HepG2 (cell line): Measurements from ENCODE around the gene SRP19. TPM values are rescaled to one million over a fixed set of nuclear protein-coding genes. Genes with fewer than 3 reads are reported as not detected.

ENCODE experiments used
- ARID5B ChIP-seq: IDR thresholded peaks from 2 replicates; pipeline ENCODE4 v1.4.0; 2020; ENCODE audit warnings: mild to moderate bottlenecking, missing genetic modification reagents
- HMGXB4 ChIP-seq, 2 experiments: sonication (generic) in 1 of 2; formaldehyde crosslinking in 1 of 2; IDR thresholded peaks; 2 replicates each; pipeline versions ENCODE4 v1.4.0 to v1.6.1; 2018 to 2020; ENCODE audit warnings: missing genetic modification reagents in 2 of 2, borderline replicate concordance in 1 of 2, low read depth in 1 of 2, mild to moderate bottlenecking in 1 of 2, missing biosample characterization in 1 of 2
- HNRNPH1 ChIP-seq: fragments of 200-400 bp; formaldehyde crosslinking; optimal IDR thresholded peaks from 2 replicates; pipeline ENCODE3; 2017; ENCODE audit warnings: mild to moderate bottlenecking, low read depth, low read length
- HOMEZ ChIP-seq: IDR thresholded peaks from 2 replicates; pipeline ENCODE4 v1.6.1; 2016; ENCODE audit warnings: low read depth
- KAT8 ChIP-seq: IDR thresholded peaks from 2 replicates; pipeline ENCODE4 v1.6.1; 2016; ENCODE audit warnings: missing genetic modification reagents, missing compliant biosample characterization
- MIXL1 ChIP-seq: IDR thresholded peaks from 2 replicates; pipeline ENCODE4 v1.6.1; 2016
- NFE2L2 ChIP-seq: fragments of 150-350 bp; IDR thresholded peaks from 2 replicates; pipeline ENCODE4 v1.6.1; 2014; ENCODE audit warnings: low read length
- SIX4 ChIP-seq: sonication (generic); formaldehyde crosslinking; IDR thresholded peaks from 2 replicates; pipeline ENCODE4 v1.4.0; 2020; ENCODE audit warnings: missing genetic modification reagents
- STAG1 ChIP-seq: sonication (generic); formaldehyde crosslinking; IDR thresholded peaks from 2 replicates; pipeline ENCODE4 v1.4.0; 2020; ENCODE audit warnings: missing genetic modification reagents
- TBX3 ChIP-seq: fragments of 450-650 bp; IDR thresholded peaks from 2 replicates; pipeline ENCODE4 v1.6.1; 2017; ENCODE audit warnings: antibody characterized with exemption, mild to moderate bottlenecking, inconsistent platforms, borderline replicate concordance
- ZBTB20 ChIP-seq: sonication (generic); formaldehyde crosslinking; IDR thresholded peaks from 2 replicates; pipeline ENCODE4 v1.8.1; 2023; ENCODE audit warnings: missing genetic modification reagents, low read depth, mild to moderate bottlenecking, borderline replicate concordance
- ZMYM4 ChIP-seq: sonication (generic); formaldehyde crosslinking; IDR thresholded peaks from 2 replicates; pipeline ENCODE4 v1.8.1; 2023; ENCODE audit warnings: mild to moderate bottlenecking, missing genetic modification reagents
- ZNF24 ChIP-seq: fragments of 450-650 bp; IDR thresholded peaks from 2 replicates; pipeline ENCODE4 v1.6.1; 2017; ENCODE audit warnings: antibody characterized with exemption, mild to moderate bottlenecking
- ZNF275 ChIP-seq: sonication (generic); formaldehyde crosslinking; IDR thresholded peaks from 2 replicates; pipeline ENCODE4 v1.8.0; 2022; ENCODE audit warnings: missing genetic modification reagents, mild to moderate bottlenecking, inconsistent platforms, borderline replicate concordance
- ZNF44 ChIP-seq: sonication (generic); formaldehyde crosslinking; IDR thresholded peaks from 2 replicates; pipeline ENCODE4 v1.5.1; 2020; ENCODE audit warnings: mild to moderate bottlenecking, missing genetic modification reagents
- ZSCAN25 ChIP-seq: sonication (generic); formaldehyde crosslinking; IDR thresholded peaks from 2 replicates; pipeline ENCODE4 v1.8.0; 2022; ENCODE audit warnings: mild to moderate bottlenecking, missing genetic modification reagents
- polyA plus RNA-seq, 8 experiments: library from polyadenylated mRNA; depleted of rRNA in 3 of 8; stranded (reverse) in 7 of 8; unstranded in 1 of 8; fragments of >200 nt; fragmentation: Illumina TruSeq in 4 of 8; extraction: Trizol in 4 of 8; gene quantifications; 2 replicates each; pipeline versions ENCODE4 v1.2.1 to v1.2.3, GENCODE V29; 2011 to 2016; ENCODE audit warnings: low read depth in 4 of 8, missing spikeins in 1 of 8, mixed read lengths in 1 of 8; ENCODE audit not compliant: insufficient read depth in 1 of 8
- total RNA-seq, 5 experiments: library from RNA; depleted of rRNA; stranded (reverse); fragments of >200 nt; fragmentation: Illumina TruSeq; extraction: Trizol; gene quantifications; 2 replicates each; pipeline ENCODE4 v1.2.3, GENCODE V29; 2016; ENCODE audit warnings: low read depth in 1 of 5

Gene SRP19
- total and polyA plus RNA-seq, 2 of the 13 experiments (the other 11 are each of a cell fraction or from before 2014, with no cell fraction given): 46.9 to 143 TPM

GRCh38 chr5:112848116-112848811 lies 12.8 kb upstream of the SRP19 start (continued):
- no peak for TF ChIP-seq ZNF275 (CRISPR knock-in tag)
- TF ChIP-seq SIX4: peak; percentile 89
- 0 out of 2 replicates have a peak, but pooled peaks have one; percentile 27 for TF ChIP-seq MIXL1 (CRISPR knock-in tag)
- no peak for TF ChIP-seq ZNF24
- TF ChIP-seq NFE2L2: 0 out of 2 replicates have a peak, but pooled peaks have one; percentile 4
- peak; percentile 11; the same call in 1 of the 2 replicates for TF ChIP-seq ARID5B (CRISPR knock-in tag)
- TF ChIP-seq HMGXB4 (CRISPR knock-in tag; IDR thresholded peaks at IDR 0.05; ENCODE audit: borderline replicate concordance in 1 of 2, low read depth in 1 of 2): 0 out of 4 replicates have a peak, but pooled peaks of 1 of the 2 experiments have one; percentile 45
- TF ChIP-seq KAT8 (CRISPR knock-in tag): peak; percentile 33; the same call in 1 of the 2 replicates
- no peak for TF ChIP-seq ZBTB20 (CRISPR knock-in tag)
- 0 out of 2 replicates have a peak, but pooled peaks have one; percentile 46 for TF ChIP-seq HOMEZ (CRISPR knock-in tag)
- TF ChIP-seq ZSCAN25 (CRISPR knock-in tag): no peak
- TF ChIP-seq ZNF44 (CRISPR knock-in tag): no peak
- TF ChIP-seq STAG1 (CRISPR knock-in tag): peak; percentile 51
- TF ChIP-seq TBX3: no peak
- TF ChIP-seq HNRNPH1: no peak
- TF ChIP-seq ZMYM4: peak; percentile 31; the same call in 1 of the 2 replicates
- TF ChIP-seq, all 625 proteins: peak for 21
